Neural cell (in vitro differentiated cells): ENCODE data around the gene APC. TPM values are rescaled to one million over a fixed set of nuclear protein-coding genes. Genes with fewer than 3 reads are reported as not detected.

Experiments
- H2AFZ ChIP-seq: fragments of 200-600, 300-800 bp; sonication (generic), shearing (Covaris generic); 2 replicates; pipeline ENCODE4 v1.6.0; 2014; ENCODE audit warnings: low read depth, mild to moderate bottlenecking, antibody characterized with exemption, low read length, moderate library complexity
- H3F3A ChIP-seq: fragments of 200-600 bp; shearing (Covaris generic); 2 replicates; pipeline ENCODE4 v1.6.1; 2016; ENCODE audit warnings: mild to moderate bottlenecking, moderate library complexity, mixed read lengths, antibody characterized with exemption, low read length; ENCODE audit not compliant: insufficient read depth, poor library complexity, severe bottlenecking
- H3K27ac ChIP-seq: fragments of 200-600, 300-800 bp; sonication (generic), shearing (Covaris generic); 2 replicates; pipeline ENCODE4 v1.5.1; 2014; ENCODE audit warnings: mild to moderate bottlenecking, low read length, moderate library complexity
- H3K27me3 ChIP-seq: fragments of 300-800, 200-600 bp; sonication (generic), shearing (Covaris generic); 2 replicates; pipeline ENCODE4 v1.6.0; 2014; ENCODE audit warnings: mild to moderate bottlenecking, low read depth, low read length, moderate library complexity; ENCODE audit not compliant: insufficient read depth
- H3K36me3 ChIP-seq: fragments of 300-800, 200-600 bp; sonication (generic), shearing (Covaris generic); 2 replicates; pipeline ENCODE4 v1.5.1; 2014; ENCODE audit warnings: mild to moderate bottlenecking, antibody characterized with exemption, low read length, moderate library complexity; ENCODE audit not compliant: insufficient read depth
- H3K4me2 ChIP-seq: fragments of 300-800, 200-600 bp; sonication (generic), shearing (Covaris generic); 2 replicates; pipeline ENCODE4 v1.6.0; 2014; ENCODE audit warnings: mild to moderate bottlenecking, low read length
- H3K4me3 ChIP-seq: fragments of 300-800, 200-600 bp; sonication (generic), shearing (Covaris generic); 2 replicates; pipeline ENCODE4 v1.5.1; 2014; ENCODE audit warnings: mild to moderate bottlenecking, low read length, moderate library complexity
- H3K79me2 ChIP-seq: fragments of 200-600 bp; shearing (Covaris generic); replicated peaks from 2 replicates; pipeline ENCODE4 v1.6.0; 2014; ENCODE audit warnings: mild to moderate bottlenecking, low read length, moderate library complexity; ENCODE audit not compliant: insufficient read depth
- H3K9ac ChIP-seq: fragments of 300-800, 200-600 bp; sonication (generic), shearing (Covaris generic); 2 replicates; pipeline ENCODE4 v1.6.1; 2016; ENCODE audit warnings: mild to moderate bottlenecking, low read length, mixed read lengths
- H3K9me2 ChIP-seq: fragments of 200-600 bp; shearing (Covaris generic); 2 replicates; pipeline ENCODE4 v1.6.1; 2016; ENCODE audit warnings: mild to moderate bottlenecking, low read length, mixed read lengths; ENCODE audit not compliant: insufficient read depth
- H3K9me3 ChIP-seq: fragments of 200-600, 300-800 bp; sonication (generic), shearing (Covaris generic); 2 replicates; pipeline ENCODE4 v1.6.1; 2016; ENCODE audit warnings: mild to moderate bottlenecking, mixed run types, low read length, moderate library complexity, mixed read lengths
- H4K20me1 ChIP-seq: fragments of 200-600 bp; shearing (Covaris generic); 2 replicates; pipeline ENCODE4 v1.6.1; 2016; ENCODE audit warnings: mild to moderate bottlenecking, mixed run types; ENCODE audit not compliant: insufficient read depth
- EP300 ChIP-seq: fragments of 450-650 bp; conservative IDR thresholded peaks from 2 replicates; pipeline ENCODE4 v1.6.1; 2014; ENCODE audit warnings: antibody characterized with exemption, mild to moderate bottlenecking, moderate library complexity; ENCODE audit not compliant: poor library complexity, severe bottlenecking
- EZH2 ChIP-seq: fragments of 200-600, 300-800 bp; shearing (Covaris generic), sonication (generic); IDR thresholded peaks from 2 replicates; pipeline ENCODE4 v1.6.1; 2014; ENCODE audit warnings: antibody characterized with exemption, low read length, borderline replicate concordance, mild to moderate bottlenecking; ENCODE audit not compliant: insufficient read depth, poor library complexity, severe bottlenecking
- MXI1 ChIP-seq: fragments of 450-650 bp; conservative IDR thresholded peaks from 2 replicates; pipeline ENCODE4 v1.6.1; 2014; ENCODE audit warnings: antibody characterized with exemption, mild to moderate bottlenecking; ENCODE audit not compliant: poor library complexity, severe bottlenecking
- POLR2AphosphoS5 ChIP-seq: IDR thresholded peaks from 2 replicates; pipeline ENCODE4 v1.6.1; 2012
- RAD21 ChIP-seq: fragments of 450-650 bp; conservative IDR thresholded peaks from 2 replicates; pipeline ENCODE4 v1.6.1; 2014; ENCODE audit warnings: antibody characterized with exemption, mild to moderate bottlenecking, moderate library complexity
- REST ChIP-seq: IDR thresholded peaks from 2 replicates; pipeline ENCODE4 v1.6.1; 2012; ENCODE audit warnings: borderline replicate concordance
- SMC3 ChIP-seq: fragments of 450-650 bp; conservative IDR thresholded peaks from 2 replicates; pipeline ENCODE4 v1.6.1; 2014; ENCODE audit warnings: antibody characterized with exemption, mild to moderate bottlenecking, moderate library complexity; ENCODE audit not compliant: poor library complexity
- TAF1 ChIP-seq: IDR thresholded peaks from 2 replicates; pipeline ENCODE4 v1.6.1; 2012; ENCODE audit warnings: low read depth
- polyA plus RNA-seq: library from polyadenylated mRNA; depleted of rRNA; stranded (reverse); fragments of >200 nt; gene quantifications from 2 replicates; pipeline ENCODE4 v1.2.3, GENCODE V29; 2014
- TF ChIP-seq, protein P1 (sequence below): fragments of 450-650 bp; IDR thresholded peaks from 2 replicates; pipeline ENCODE4 v1.5.1; 2014; ENCODE audit warnings: antibody characterized with exemption, mild to moderate bottlenecking, moderate library complexity; ENCODE audit not compliant: poor library complexity, severe bottlenecking

Gene APC
- polyA plus RNA-seq, 1 donor from 2014 or later, result 40.6 TPM

GRCh38 chr5:112693301-112693700, 44.4 kb upstream of the APC start:
- no peaks in the 10 kb centered on the region for H3K9me2 ChIP-seq
- H3K27ac ChIP-seq, result no peak overlapping the region
- H3F3A ChIP-seq, result no peaks in the 10 kb centered on the region
- no peaks in the 10 kb centered on the region for H3K27me3 ChIP-seq
- no peaks in the 10 kb centered on the region for H3K9me3 ChIP-seq
- H3K9ac ChIP-seq, result no peak overlapping the region
- no peak for TF ChIP-seq TAF1
- no peak overlapping the region for H3K4me2 ChIP-seq
- H2AFZ ChIP-seq, result no peak overlapping the region
- H3K4me3 ChIP-seq, result no peak overlapping the region
- H3K79me2 ChIP-seq, result no peaks in the 10 kb centered on the region
- no peaks in the 10 kb centered on the region for H3K36me3 ChIP-seq
- H4K20me1 ChIP-seq, result no peaks in the 10 kb centered on the region

- Histone ChIP-seq H3K4me3 (no peak overlapping the region), H3K9me3 (no peaks in the 10 kb centered on the region), H3K79me2 (no peaks in the 10 kb centered on the region), H3K9ac (no peak overlapping the region), H3K27ac (no peak overlapping the region), H3K9me2 (no peaks in the 10 kb centered on the region), H3F3A (no peaks in the 10 kb centered on the region), H3K4me2 (no peak overlapping the region), H4K20me1 (no peaks in the 10 kb centered on the region), H3K27me3 (no peaks in the 10 kb centered on the region), H2AFZ (no peak overlapping the region), H3K36me3 (no peaks in the 10 kb centered on the region)
- TF ChIP-seq POLR2AphosphoS5 (no peak), EP300 (no peak), REST (no peak), EZH2 (no peak), RAD21 (no peak), MXI1 (no peak), SMC3 (no peak), TAF1 (no peak)
- TF ChIP-seq, protein P1, sequence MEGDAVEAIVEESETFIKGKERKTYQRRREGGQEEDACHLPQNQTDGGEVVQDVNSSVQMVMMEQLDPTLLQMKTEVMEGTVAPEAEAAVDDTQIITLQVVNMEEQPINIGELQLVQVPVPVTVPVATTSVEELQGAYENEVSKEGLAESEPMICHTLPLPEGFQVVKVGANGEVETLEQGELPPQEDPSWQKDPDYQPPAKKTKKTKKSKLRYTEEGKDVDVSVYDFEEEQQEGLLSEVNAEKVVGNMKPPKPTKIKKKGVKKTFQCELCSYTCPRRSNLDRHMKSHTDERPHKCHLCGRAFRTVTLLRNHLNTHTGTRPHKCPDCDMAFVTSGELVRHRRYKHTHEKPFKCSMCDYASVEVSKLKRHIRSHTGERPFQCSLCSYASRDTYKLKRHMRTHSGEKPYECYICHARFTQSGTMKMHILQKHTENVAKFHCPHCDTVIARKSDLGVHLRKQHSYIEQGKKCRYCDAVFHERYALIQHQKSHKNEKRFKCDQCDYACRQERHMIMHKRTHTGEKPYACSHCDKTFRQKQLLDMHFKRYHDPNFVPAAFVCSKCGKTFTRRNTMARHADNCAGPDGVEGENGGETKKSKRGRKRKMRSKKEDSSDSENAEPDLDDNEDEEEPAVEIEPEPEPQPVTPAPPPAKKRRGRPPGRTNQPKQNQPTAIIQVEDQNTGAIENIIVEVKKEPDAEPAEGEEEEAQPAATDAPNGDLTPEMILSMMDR, result no peak
Observed at GRCh38 chr5:112694853-112695709, 42.6 kb upstream of the APC start.
